HepG2 (cell line): ENCODE results near the gene POLR2F. TPM values are rescaled to one million over a fixed set of nuclear protein-coding genes. Genes with fewer than 3 reads are reported as not detected.

Source experiments
- ARHGAP35 ChIP-seq: sonication (generic); formaldehyde crosslinking; IDR thresholded peaks from 2 replicates; pipeline ENCODE4 v1.9.0; 2022; ENCODE audit warnings: mild to moderate bottlenecking, inconsistent platforms, moderate library complexity, missing genetic modification reagents, borderline replicate concordance
- CEBPZ ChIP-seq: IDR thresholded peaks from 2 replicates; pipeline ENCODE4 v1.6.1; 2012; ENCODE audit warnings: low read length, improper control_type of control experiment
- ELF4 ChIP-seq: sonication (generic); formaldehyde crosslinking; IDR thresholded peaks from 2 replicates; pipeline ENCODE4 v1.5.0; 2020; ENCODE audit warnings: missing genetic modification reagents, mild to moderate bottlenecking, moderate library complexity, borderline replicate concordance
- FOSL1 ChIP-seq: sonication (generic); formaldehyde crosslinking; IDR thresholded peaks from 2 replicates; pipeline ENCODE4 v1.9.0; 2021; ENCODE audit warnings: missing genetic modification reagents, borderline replicate concordance
- IKZF4 ChIP-seq: sonication (generic); formaldehyde crosslinking; IDR thresholded peaks from 2 replicates; pipeline ENCODE4 v1.5.1; 2020; ENCODE audit warnings: borderline replicate concordance, mild to moderate bottlenecking, low read depth, missing genetic modification reagents; ENCODE audit errors: not compliant biosample characterization
- KLF9 ChIP-seq: IDR thresholded peaks from 2 replicates; pipeline ENCODE4 v1.6.1; 2016; ENCODE audit warnings: low read depth
- MAF1 ChIP-seq: sonication (generic); formaldehyde crosslinking; IDR thresholded peaks from 2 replicates; pipeline ENCODE4 v1.5.0; 2020; ENCODE audit warnings: missing genetic modification reagents, borderline replicate concordance
- MBD4 ChIP-seq: IDR thresholded peaks from 2 replicates; pipeline ENCODE4 v1.6.1; 2012; ENCODE audit warnings: low read length, inconsistent platforms, borderline replicate concordance
- RNF2 ChIP-seq: fragments of 450-650 bp; conservative IDR thresholded peaks from 2 replicates; pipeline ENCODE4 v1.6.1; 2016; ENCODE audit warnings: low read depth
- RORA ChIP-seq: sonication (generic); formaldehyde crosslinking; IDR thresholded peaks from 2 replicates; pipeline ENCODE4 v1.5.0; 2020; ENCODE audit warnings: mild to moderate bottlenecking, missing genetic modification reagents, moderate library complexity
- SIX1 ChIP-seq: sonication (generic); formaldehyde crosslinking; IDR thresholded peaks from 2 replicates; pipeline ENCODE4 v1.4.0; 2020; ENCODE audit warnings: missing genetic modification reagents, borderline replicate concordance
- SNAPC4 ChIP-seq: sonication (generic); formaldehyde crosslinking; IDR thresholded peaks from 2 replicates; pipeline ENCODE4 v1.4.0; 2020; ENCODE audit warnings: mild to moderate bottlenecking, missing genetic modification reagents
- SP140L ChIP-seq: sonication (generic); formaldehyde crosslinking; IDR thresholded peaks from 2 replicates; pipeline ENCODE4 v1.4.0; 2020; ENCODE audit warnings: missing genetic modification reagents, borderline replicate concordance
- TCF12 ChIP-seq, 2 experiments: fragments of 450-650 bp in 1 of 2; sonication (generic) in 1 of 2; formaldehyde crosslinking in 1 of 2; IDR thresholded peaks; 2 replicates each; pipeline versions ENCODE4 v1.6.1 to v1.8.0; 2017 to 2022; ENCODE audit warnings: antibody characterized with exemption in 1 of 2, mild to moderate bottlenecking in 1 of 2, missing genetic modification reagents in 1 of 2, moderate library complexity in 1 of 2
- ZXDC ChIP-seq: sonication (generic); formaldehyde crosslinking; IDR thresholded peaks from 2 replicates; pipeline ENCODE4 v1.5.0; 2020; ENCODE audit warnings: mild to moderate bottlenecking, missing genetic modification reagents
- polyA plus RNA-seq, 8 experiments: library from polyadenylated mRNA; depleted of rRNA in 3 of 8; stranded (reverse) in 7 of 8; unstranded in 1 of 8; fragments of >200 nt; fragmentation: Illumina TruSeq in 4 of 8; extraction: Trizol in 4 of 8; gene quantifications; 2 replicates each; pipeline versions ENCODE4 v1.2.1 to v1.2.3, GENCODE V29; 2011 to 2016; ENCODE audit warnings: low read depth in 4 of 8, missing spikeins in 1 of 8, mixed read lengths in 1 of 8; ENCODE audit not compliant: insufficient read depth in 1 of 8
- total RNA-seq, 5 experiments: library from RNA; depleted of rRNA; stranded (reverse); fragments of >200 nt; fragmentation: Illumina TruSeq; extraction: Trizol; gene quantifications; 2 replicates each; pipeline ENCODE4 v1.2.3, GENCODE V29; 2016; ENCODE audit warnings: low read depth in 1 of 5

POLR2F gene
- total and polyA plus RNA-seq, 2 of the 13 experiments (the other 11 are each of a cell fraction or from before 2014, with no cell fraction given), result 135 to 158 TPM

- TF ChIP-seq CEBPZ (no peak), SIX1 (no peak), SP140L (CRISPR knock-in tag) (no peak), FOSL1 (CRISPR knock-in tag) (peak; percentile 52), TCF12 (IDR thresholded peaks at IDR 0.05) (no peak), TCF12 (CRISPR knock-in tag; IDR thresholded peaks at IDR 0.05) (peak; percentile 29; the same call in 1 of the 2 replicates), SNAPC4 (CRISPR knock-in tag) (no peak), ZXDC (CRISPR knock-in tag) (no peak), KLF9 (peak; percentile 77; the same call in 1 of the 2 replicates), ARHGAP35 (CRISPR knock-in tag) (peak; percentile 38; the same call in 1 of the 2 replicates), RORA (CRISPR knock-in tag) (no peak), RNF2 (no peak), IKZF4 (CRISPR knock-in tag) (no peak), MAF1 (CRISPR knock-in tag) (no peak), MBD4 (no peak), ELF4 (CRISPR knock-in tag) (no peak)
These were observed 19.7 kb upstream of the POLR2F start (continued) for GRCh38 chr22:37933711-37934376.
